Lower leg skin (tissue), 3 donors: ENCODE results near the gene SPOCD1.

Experiments
- CTCF ChIP-seq, 3 donors: fragments of 450-650 bp; IDR thresholded peaks; one replicate each; pipeline ENCODE4 v1.5.1; 2016; ENCODE audit warnings: antibody characterized with exemption in 3 of 3, mild to moderate bottlenecking in 3 of 3, moderate library complexity in 2 of 3
- POLR2A ChIP-seq, 2 donors: fragments of 450-650 bp; IDR thresholded peaks; one replicate each; pipeline ENCODE4 v1.6.1; 2016 to 2017; ENCODE audit warnings: antibody characterized with exemption in 2 of 2, mild to moderate bottlenecking in 1 of 2, moderate library complexity in 1 of 2

- TF ChIP-seq POLR2A (IDR thresholded peaks at IDR 0.05) (no peak), CTCF (IDR thresholded peaks at IDR 0.05) (no peak)
These were observed 43.7 kb downstream of the SPOCD1 start for GRCh38 chr1:31771891-31772668.
